GM21447 (cell line): ENCODE measurements around the gene MAGI2.

ENCODE experiments used
- ATAC-seq: cut with Tn5 transposase; IDR thresholded peaks from one replicate; pipeline ENCODE4 v1.9.1; 2021; ENCODE audit not compliant: unreplicated experiment

Gene MAGI2

GRCh38 chr7:77983973-77984372 lies 1469.5 kb downstream of the MAGI2 start:
- no peak for ATAC-seq

GRCh38 chr7:77982926-77983550 lies 1470.4 kb downstream of the MAGI2 start:
- no peak for ATAC-seq

- no peak for ATAC-seq
Observed at GRCh38 chr7:77980087-77980713, 1473.3 kb downstream of the MAGI2 start.

- ATAC-seq = no peak
Observed at GRCh38 chr7:77979219-77979618, 1474.2 kb downstream of the MAGI2 start.

- ATAC-seq = no peak
Observed at GRCh38 chr7:77975672-77976480, 1477.6 kb downstream of the MAGI2 start.

GRCh38 chr7:77971726-77972125 lies 1481.7 kb downstream of the MAGI2 start:
- ATAC-seq = no peak

GRCh38 chr7:77967429-77967828 lies 1486.0 kb downstream of the MAGI2 start:
- no peak for ATAC-seq
